MM.1S (cell line): ENCODE results near the gene LYL1.

Experiments used
- CTCF ChIP-seq: fragments of 300-600 bp; sonication (generic); IDR thresholded peaks from 2 replicates; pipeline ENCODE4 v1.5.1; 2016; ENCODE audit warnings: antibody characterized with exemption, low read length, mixed read lengths
- EZH2 ChIP-seq: fragments of 300-600 bp; sonication (generic); optimal IDR thresholded peaks from 2 replicates; pipeline ENCODE3; 2017; ENCODE audit warnings: low read depth, mild to moderate bottlenecking, antibody characterized with exemption, low read length, mixed read lengths
- EZH2phosphoT487 ChIP-seq: fragments of 300-600 bp; sonication (generic); IDR thresholded peaks from 2 replicates; pipeline ENCODE4 v1.6.1; 2018; ENCODE audit warnings: antibody characterized with exemption, low read length

DNA sequence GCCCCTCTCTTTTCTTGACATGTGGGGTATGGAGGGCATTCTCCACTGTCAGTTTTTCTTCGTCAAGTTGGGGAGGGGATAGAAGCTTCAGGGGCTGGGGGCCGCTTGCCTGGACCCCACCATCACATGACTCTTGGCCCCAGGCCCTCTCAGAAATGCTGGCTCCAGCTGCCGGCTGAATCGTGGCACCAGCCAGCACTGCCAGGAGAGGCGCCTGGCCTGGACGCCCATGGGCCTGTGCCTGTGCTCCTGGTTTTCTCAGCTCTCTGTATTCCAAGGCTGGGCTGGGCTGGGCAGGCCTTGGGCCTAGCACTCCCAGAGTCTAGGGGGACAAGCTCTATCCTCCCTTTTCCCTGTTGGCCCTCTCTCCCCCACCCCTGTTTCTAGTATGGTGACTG lies 38.6 kb downstream of the LYL1 start:
- no peak for TF ChIP-seq EZH2
- TF ChIP-seq EZH2phosphoT487: no peak
- no peak for TF ChIP-seq CTCF
